Panc1 (cell line): ENCODE results near the gene OR8B4. TPM values are rescaled to one million over a fixed set of nuclear protein-coding genes. Genes with fewer than 3 reads are reported as not detected.

Source experiments
- ATAC-seq: fragments of 200-7000 bp; cut with Tn5 transposase; 2 replicates; pipeline ENCODE4 v1.9.1; 2020; ENCODE audit warnings: mild to moderate bottlenecking, moderate library complexity
- BruUV-seq: library from RNA; stranded (reverse); fragments of 400-500 nt; replicated peaks from 2 replicates; lab custom pipeline; 2021; lab: Mats Ljungman, UMichigan
- CTCF ChIA-PET: fragments of 300-600 bp; sonication (Branson Sonifier 250); formaldehyde crosslinking; loops from one replicate; lab custom pipeline; 2022; ENCODE audit warnings: antibody characterized with exemption; lab: Charles Lee
- POLR2A ChIA-PET: fragments of 300-600 bp; sonication (Branson Sonifier 250); formaldehyde crosslinking; loops from one replicate; lab custom pipeline; 2022; ENCODE audit warnings: antibody characterized with exemption; lab: Charles Lee
- DNase-seq: peaks from one replicate; pipeline ENCODE4 v3.0.0-alpha.2; 2010; ENCODE audit warnings: low read depth, low spot score
- H3K27ac ChIP-seq: 2 replicates; pipeline ENCODE4 v1.5.1; 2011; ENCODE audit warnings: mild to moderate bottlenecking, low read length, inconsistent platforms
- H3K27me3 ChIP-seq: fragments of 200-500 bp; sonication (Bioruptor generic); 2 replicates; pipeline ENCODE4 v1.6.0; 2014; ENCODE audit warnings: low read length, inconsistent platforms; ENCODE audit not compliant: control insufficient read depth, insufficient read depth
- H3K36me3 ChIP-seq: fragments of 200-500 bp; sonication (Bioruptor generic); 2 replicates; pipeline ENCODE4 v1.5.1; 2014; ENCODE audit warnings: inconsistent platforms, mild to moderate bottlenecking, low read length, moderate library complexity; ENCODE audit not compliant: control insufficient read depth, insufficient read depth
- H3K4me1 ChIP-seq: 2 replicates; pipeline ENCODE4 v1.5.1; 2011; ENCODE audit warnings: inconsistent platforms, mild to moderate bottlenecking, low read length, moderate library complexity; ENCODE audit not compliant: control insufficient read depth, insufficient read depth
- H3K4me3 ChIP-seq, 2 experiments: 2 replicates each; pipeline ENCODE4 v1.5.1; 2011 to 2012; ENCODE audit warnings: low read depth in 2 of 2, low read length in 2 of 2, mild to moderate bottlenecking in 2 of 2, inconsistent platforms in 1 of 2, moderate library complexity in 1 of 2
- H3K9me3 ChIP-seq: fragments of 200-500 bp; sonication (Bioruptor generic); 2 replicates; pipeline ENCODE4 v1.5.1; 2014; ENCODE audit warnings: low read depth, mild to moderate bottlenecking, inconsistent platforms, low read length, moderate library complexity; ENCODE audit not compliant: control insufficient read depth, insufficient read depth
- CTCF ChIP-seq: fragments of 450-650 bp; IDR thresholded peaks from 2 replicates; pipeline ENCODE4 v1.5.1; 2017; ENCODE audit warnings: mild to moderate bottlenecking
- POLR2AphosphoS5 ChIP-seq: IDR thresholded peaks from 2 replicates; pipeline ENCODE4 v1.6.1; 2012; ENCODE audit warnings: mild to moderate bottlenecking, low read depth, low read length, moderate library complexity
- REST ChIP-seq, 2 experiments: IDR thresholded peaks; 2 replicates each; pipeline ENCODE4 v1.6.1; 2011 to 2012; ENCODE audit warnings: low read depth in 2 of 2, control low read depth in 1 of 2, low read length in 1 of 2, mild to moderate bottlenecking in 1 of 2, moderate library complexity in 1 of 2; ENCODE audit not compliant: insufficient read depth in 1 of 2
- SIN3A ChIP-seq: IDR thresholded peaks from 2 replicates; pipeline ENCODE4 v1.6.1; 2012; ENCODE audit warnings: low read depth, mild to moderate bottlenecking, low read length, moderate library complexity, borderline replicate concordance; ENCODE audit not compliant: insufficient read depth
- TCF7L2 ChIP-seq: IDR thresholded peaks from 2 replicates; pipeline ENCODE4 v1.6.1; 2011; ENCODE audit warnings: mild to moderate bottlenecking, low read depth, low read length, inconsistent platforms
- in situ Hi-C: cut with HindIII; loops from 2 replicates; pipeline ENCODE4 v1.10.0; 2016; ENCODE audit warnings: low sequenced_read_pairs, low pct_unique_long_range_greater_than_20kb
- intact Hi-C: fragments of 100-400 bp; cut with micrococcal nuclease; formaldehyde crosslinking; loops from one replicate; pipeline ENCODE4 v1.10.0; 2022; ENCODE audit not compliant: unreplicated experiment
- total RNA-seq: library from RNA; stranded (reverse); gene quantifications from one replicate; pipeline ENCODE4 v1.2.1, GENCODE V29; 2021; ENCODE audit not compliant: unreplicated experiment

OR8B4 gene
- total RNA-seq, 1 experiment from 2014 or later = not detected

GRCh38 chr11:124463990-124464389 is 39.3 kb upstream of the OR8B4 start:
- DNase-seq = no peak
- CTCF ChIA-PET = no interaction called here

GRCh38 chr11:124463324-124463723 is 38.7 kb upstream of the OR8B4 start:
- H3K4me3 ChIP-seq = no peak overlapping the region
- H3K27ac ChIP-seq = no peak overlapping the region
- TF ChIP-seq REST (IDR thresholded peaks at IDR 0.05; ENCODE audit: insufficient read depth in 1 of 2, low read depth in 2 of 2, low read length in 1 of 2) (no peak), POLR2AphosphoS5 (no peak), CTCF (no peak), SIN3A (no peak), TCF7L2 (no peak)
- in situ Hi-C loops = no loop called here
- ChIA-PET CTCF (no interaction called here), POLR2A (no interaction called here)
- H3K9me3 ChIP-seq = no peaks in the 10 kb centered on the region
- ATAC-seq = no peak
- no TSS peak for BruUV-seq
- intact Hi-C loops = no loop called here
- no peaks in the 10 kb centered on the region for H3K27me3 ChIP-seq
- H3K4me1 ChIP-seq = no peaks in the 10 kb centered on the region
- DNase-seq = no peak
- H3K36me3 ChIP-seq = no peaks in the 10 kb centered on the region

More at GRCh38 chr11:124463990-124464389, 39.3 kb upstream of the OR8B4 start:
- no TSS peak for BruUV-seq
- Histone ChIP-seq H3K36me3 (no peaks in the 10 kb centered on the region), H3K27me3 (no peaks in the 10 kb centered on the region), H3K4me1 (no peaks in the 10 kb centered on the region), H3K9me3 (no peaks in the 10 kb centered on the region), H3K27ac (no peak overlapping the region), H3K4me3 (no peak overlapping the region)
- in situ Hi-C loops = no loop called here
- no peak for ATAC-seq
- intact Hi-C loops = no loop called here
- POLR2A ChIA-PET = no interaction called here
- no peak for TF ChIP-seq SIN3A
- TF ChIP-seq POLR2AphosphoS5 = no peak
- TF ChIP-seq REST (IDR thresholded peaks at IDR 0.05; ENCODE audit: insufficient read depth in 1 of 2, low read depth in 2 of 2, low read length in 1 of 2) = no peak
- no peak for TF ChIP-seq TCF7L2
- no peak for TF ChIP-seq CTCF
